Measurements from ENCODE around the gene KRTAP23-1.

GRCh38 chr21:30395731-30396130 lies 47.3 kb upstream of the KRTAP23-1 start, which contains the start of gene KRTAP13-1:
- TF ChIP-seq CTCF (IDR thresholded peaks at IDR 0.05) = no peak
- TF ChIP-seq POLR2A (IDR thresholded peaks at IDR 0.05) = no peak
